GM12892 (cell line): Measurements from ENCODE around the gene CDK5RAP2.

Experiments
- POLR2A ChIP-seq: IDR thresholded peaks from 2 replicates; pipeline ENCODE4 v1.6.1; 2011; ENCODE audit warnings: low read depth, low read length, control low read depth
- POLR2AphosphoS5 ChIP-seq: IDR thresholded peaks from 2 replicates; pipeline ENCODE4 v1.6.1; 2011; ENCODE audit warnings: low read depth, low read length, control low read depth

- TF ChIP-seq POLR2AphosphoS5 = no peak
- TF ChIP-seq POLR2A = no peak
Observed at GRCh38 chr9:120557205-120557604, 22.8 kb downstream of the CDK5RAP2 start.
